ENCODE data around the gene ZNF148.

Gene ZNF148

DNA sequence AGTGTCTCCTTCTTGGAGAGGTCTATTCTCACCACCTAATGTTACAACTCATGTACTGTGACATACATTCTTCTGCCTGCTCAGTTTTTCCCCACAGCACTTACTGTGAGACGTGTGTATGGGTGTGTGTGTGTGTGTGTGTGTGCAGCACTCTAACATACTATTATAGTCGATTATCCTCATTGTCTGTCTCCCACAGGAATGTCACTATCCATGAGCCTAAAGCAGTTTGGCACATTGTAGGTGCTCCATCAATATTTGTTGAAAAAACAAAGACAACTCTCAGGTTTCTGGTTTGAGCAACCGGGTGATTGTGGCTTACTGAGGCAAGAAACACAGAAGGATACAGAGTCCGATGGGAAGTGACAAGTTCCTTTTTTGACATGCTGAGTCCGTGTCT lies 8.6 kb upstream of the ZNF148 start:
- Mint-ChIP-seq H3K27ac (no peak overlapping the region), H3K4me1 (ENCODE audit: low read depth) (peaks cover 11% of the 10 kb centered on the region), H3K4me3 (no peak overlapping the region), H3K9me3 (ENCODE audit: low read depth) (no peaks in the 10 kb centered on the region), H3K27me3 (peaks cover 5% of the 10 kb centered on the region), H3K36me3 (no peaks in the 10 kb centered on the region)

DNA sequence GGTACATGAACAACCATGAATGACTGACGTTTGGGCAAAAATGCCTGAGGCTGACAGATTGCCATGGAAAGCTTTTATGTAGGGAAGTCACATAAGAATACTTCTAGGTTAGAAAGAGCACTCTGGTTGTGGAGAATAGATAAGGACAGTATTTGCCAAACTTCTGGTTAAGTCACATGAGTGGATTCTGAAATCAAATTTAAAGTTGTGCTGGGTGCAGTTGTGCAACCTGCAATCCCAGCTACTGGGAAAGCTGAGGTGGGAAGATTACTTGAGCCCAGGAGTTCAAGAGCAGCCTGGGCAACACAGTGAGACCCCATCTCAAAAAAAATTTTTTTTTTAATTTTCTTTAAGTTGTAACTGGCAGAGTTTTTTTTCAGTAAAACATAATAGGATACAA lies 7.2 kb upstream of the ZNF148 start:
- H3K9me3 Mint-ChIP-seq (ENCODE audit: low read depth) = no peaks in the 10 kb centered on the region
- H3K4me1 Mint-ChIP-seq (ENCODE audit: low read depth) = peaks cover 11% of the 10 kb centered on the region
- H3K4me3 Mint-ChIP-seq = no peak overlapping the region
- no peak overlapping the region for H3K27ac Mint-ChIP-seq
- H3K36me3 Mint-ChIP-seq = no peaks in the 10 kb centered on the region
- H3K27me3 Mint-ChIP-seq = peaks cover 5% of the 10 kb centered on the region

DNA sequence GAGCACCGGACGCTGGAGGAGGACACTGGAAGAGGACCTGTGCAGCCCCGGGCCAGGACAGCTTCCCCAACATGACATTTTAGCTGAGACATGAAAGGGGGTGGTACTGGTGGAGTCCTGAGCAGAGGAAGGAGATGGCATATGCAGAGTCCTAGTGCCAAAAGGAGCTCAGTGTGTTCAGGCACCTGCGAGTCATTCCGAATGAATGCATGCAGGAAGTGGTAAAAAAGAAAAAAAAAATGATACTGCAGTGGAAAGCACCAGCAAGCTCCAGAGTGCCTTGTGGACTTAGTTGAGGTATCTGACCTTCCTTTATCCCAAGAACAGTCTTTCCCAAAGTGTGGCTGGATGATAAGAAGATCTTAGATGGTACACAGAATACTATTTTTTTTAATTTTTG lies 6.6 kb upstream of the ZNF148 start:
- peaks cover 5% of the 10 kb centered on the region for H3K27me3 Mint-ChIP-seq
- H3K27ac Mint-ChIP-seq = no peak overlapping the region

DNA sequence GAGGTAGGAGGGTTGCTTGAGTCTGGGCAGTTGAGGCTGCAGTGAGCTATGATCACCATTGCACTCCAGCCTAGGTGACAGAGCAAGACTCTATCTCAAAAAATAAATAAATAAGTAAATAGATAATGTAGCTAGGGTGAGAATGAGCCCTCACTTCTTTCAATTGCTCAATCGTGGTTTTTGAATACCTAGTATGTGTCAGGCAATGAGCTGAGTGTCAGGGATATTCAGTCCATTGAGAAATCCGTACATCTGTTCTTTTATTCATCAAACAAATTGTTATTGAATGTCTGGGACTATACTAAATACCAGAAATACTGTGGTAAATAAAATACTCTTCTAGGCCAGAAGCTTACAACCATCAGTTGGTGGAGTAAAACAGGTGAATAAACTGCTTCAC lies 6.2 kb upstream of the ZNF148 start:
- peaks cover 5% of the 10 kb centered on the region for H3K27me3 Mint-ChIP-seq
- H3K4me3 Mint-ChIP-seq = no peak overlapping the region
- H3K36me3 Mint-ChIP-seq = no peaks in the 10 kb centered on the region
- peaks cover 12% of the 10 kb centered on the region for H3K4me1 Mint-ChIP-seq (ENCODE audit: low read depth)
- no peaks in the 10 kb centered on the region for H3K9me3 Mint-ChIP-seq (ENCODE audit: low read depth)
- no peak overlapping the region for H3K27ac Mint-ChIP-seq

More for the DNA sequence above, 6.6 kb upstream of the ZNF148 start:
- Mint-ChIP-seq H3K4me1 (ENCODE audit: low read depth) (peaks cover 11% of the 10 kb centered on the region), H3K9me3 (ENCODE audit: low read depth) (no peaks in the 10 kb centered on the region), H3K4me3 (no peak overlapping the region), H3K36me3 (no peaks in the 10 kb centered on the region)

DNA sequence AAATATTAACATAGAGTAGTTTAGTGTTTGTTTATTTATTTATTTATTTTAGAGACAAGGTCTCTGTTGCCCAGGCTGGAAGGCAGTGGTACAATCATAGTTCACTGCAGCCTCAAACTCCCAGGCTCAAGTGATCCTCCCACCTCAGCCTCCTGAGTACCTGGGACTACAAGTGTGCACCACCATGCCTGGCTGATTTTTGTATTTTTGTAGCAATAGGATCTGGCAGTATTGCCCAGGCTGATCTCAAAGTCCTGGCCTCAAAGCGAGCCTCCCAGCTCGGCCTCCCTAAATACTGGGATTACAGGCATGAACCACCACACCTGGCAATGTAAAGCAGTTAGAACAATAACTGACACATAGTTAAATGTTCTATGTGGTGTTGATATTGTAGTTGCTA lies 4.4 kb upstream of the ZNF148 start:
- Mint-ChIP-seq H3K9me3 (ENCODE audit: low read depth) (no peaks in the 10 kb centered on the region), H3K36me3 (no peaks in the 10 kb centered on the region), H3K4me3 (no peak overlapping the region), H3K27me3 (no peaks in the 10 kb centered on the region), H3K27ac (no peak overlapping the region), H3K4me1 (ENCODE audit: low read depth) (peaks cover 19% of the 10 kb centered on the region)

DNA sequence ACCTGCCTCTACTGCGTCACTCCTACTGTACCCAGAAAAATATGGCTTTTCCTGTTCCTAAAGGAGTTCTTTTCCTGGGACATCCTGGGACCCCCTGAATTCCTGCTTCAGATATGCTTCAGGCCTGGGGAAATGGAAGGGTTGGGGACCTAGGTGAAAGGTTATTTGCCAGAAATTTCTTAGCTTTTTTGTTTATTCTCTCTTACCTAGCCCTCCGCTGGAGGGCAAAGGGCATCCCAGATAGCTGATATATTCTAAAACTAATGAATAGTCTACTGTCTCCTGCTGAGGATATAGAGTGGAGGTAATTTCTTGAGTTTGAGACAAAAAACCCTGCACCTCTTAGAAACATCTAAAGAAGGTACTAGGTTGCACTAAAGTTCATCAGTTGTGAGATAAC lies 3.6 kb upstream of the ZNF148 start:
- no peak overlapping the region for H3K4me3 Mint-ChIP-seq
- H3K9me3 Mint-ChIP-seq (ENCODE audit: low read depth) = no peaks in the 10 kb centered on the region
- no peaks in the 10 kb centered on the region for H3K27me3 Mint-ChIP-seq
- H3K27ac Mint-ChIP-seq = no peak overlapping the region
- H3K4me1 Mint-ChIP-seq (ENCODE audit: low read depth) = peaks cover 26% of the 10 kb centered on the region
- no peaks in the 10 kb centered on the region for H3K36me3 Mint-ChIP-seq

DNA sequence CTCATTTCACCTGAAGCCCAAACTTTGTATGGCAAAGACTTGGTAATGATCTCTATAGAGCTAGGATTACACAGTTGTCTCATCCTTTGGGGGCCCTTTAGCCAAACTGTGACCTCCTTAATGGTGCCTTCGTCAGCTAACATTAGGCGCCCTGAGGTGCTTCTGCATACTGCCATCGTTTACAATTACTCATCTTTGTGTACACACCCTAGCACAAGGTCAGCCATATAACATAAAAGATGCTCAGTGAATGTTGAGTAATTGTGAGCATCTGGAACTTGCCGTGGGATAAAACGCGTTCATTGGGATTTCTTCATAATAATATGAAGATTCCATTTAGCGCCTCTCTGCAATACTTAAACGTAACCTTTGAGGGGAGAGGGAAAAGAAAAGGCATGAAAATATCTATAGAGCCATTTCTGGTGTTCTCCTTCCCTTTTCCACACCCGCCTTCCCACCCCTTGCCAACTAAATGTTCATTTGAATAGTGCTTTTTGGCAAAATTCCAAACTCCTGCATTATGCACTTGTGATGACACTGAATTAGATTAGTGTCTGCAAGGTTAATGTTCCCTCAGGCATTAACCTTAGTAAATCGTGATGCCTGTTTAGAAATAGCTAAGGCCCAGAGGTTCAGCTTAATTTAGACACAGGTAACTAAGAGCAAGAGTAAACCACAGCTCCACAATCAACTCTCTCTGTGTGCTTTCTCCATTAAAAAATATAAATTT lies 990 bp upstream of the ZNF148 start:
- peak overlapping the region; percentile 99 for H3K27ac Mint-ChIP-seq
- H3K36me3 Mint-ChIP-seq = peaks cover 5% of the 10 kb centered on the region
- H3K9me3 Mint-ChIP-seq (ENCODE audit: low read depth) = no peaks in the 10 kb centered on the region
- H3K4me3 Mint-ChIP-seq = peak overlapping the region; percentile 97
- H3K4me1 Mint-ChIP-seq (ENCODE audit: low read depth) = peaks cover 34% of the 10 kb centered on the region
- no peaks in the 10 kb centered on the region for H3K27me3 Mint-ChIP-seq

DNA sequence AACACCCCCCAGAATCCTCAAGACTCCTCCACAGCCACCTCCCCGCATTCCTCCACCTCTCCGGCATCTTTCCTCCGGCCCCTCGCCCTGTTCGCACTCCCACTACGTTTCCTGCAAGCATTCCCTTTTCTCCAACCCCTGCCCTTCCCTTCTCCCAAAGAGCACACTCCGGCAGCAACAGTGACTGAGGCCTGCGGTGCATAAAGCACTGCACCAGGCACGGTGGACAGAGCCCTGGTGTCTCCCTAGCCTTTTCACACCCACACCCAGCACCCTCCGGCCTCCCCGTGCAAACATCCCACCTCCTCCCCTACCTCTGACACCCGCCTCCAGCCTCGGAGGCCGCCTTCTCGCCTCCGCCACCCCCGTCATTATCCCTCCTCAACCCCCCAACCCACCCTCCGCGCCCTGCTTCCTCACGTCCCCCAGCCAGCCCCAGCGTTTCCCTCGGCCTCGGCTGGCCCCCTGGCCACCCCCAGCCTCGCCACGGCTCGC lies 577 bp downstream of the ZNF148 start:
- Mint-ChIP-seq H3K4me1 (ENCODE audit: low read depth) (peaks cover 46% of the 10 kb centered on the region), H3K36me3 (peaks cover 5% of the 10 kb centered on the region), H3K27me3 (no peaks in the 10 kb centered on the region), H3K9me3 (ENCODE audit: low read depth) (no peaks in the 10 kb centered on the region), H3K4me3 (peak overlapping the region; percentile 100), H3K27ac (peak overlapping the region; percentile 89)

DNA sequence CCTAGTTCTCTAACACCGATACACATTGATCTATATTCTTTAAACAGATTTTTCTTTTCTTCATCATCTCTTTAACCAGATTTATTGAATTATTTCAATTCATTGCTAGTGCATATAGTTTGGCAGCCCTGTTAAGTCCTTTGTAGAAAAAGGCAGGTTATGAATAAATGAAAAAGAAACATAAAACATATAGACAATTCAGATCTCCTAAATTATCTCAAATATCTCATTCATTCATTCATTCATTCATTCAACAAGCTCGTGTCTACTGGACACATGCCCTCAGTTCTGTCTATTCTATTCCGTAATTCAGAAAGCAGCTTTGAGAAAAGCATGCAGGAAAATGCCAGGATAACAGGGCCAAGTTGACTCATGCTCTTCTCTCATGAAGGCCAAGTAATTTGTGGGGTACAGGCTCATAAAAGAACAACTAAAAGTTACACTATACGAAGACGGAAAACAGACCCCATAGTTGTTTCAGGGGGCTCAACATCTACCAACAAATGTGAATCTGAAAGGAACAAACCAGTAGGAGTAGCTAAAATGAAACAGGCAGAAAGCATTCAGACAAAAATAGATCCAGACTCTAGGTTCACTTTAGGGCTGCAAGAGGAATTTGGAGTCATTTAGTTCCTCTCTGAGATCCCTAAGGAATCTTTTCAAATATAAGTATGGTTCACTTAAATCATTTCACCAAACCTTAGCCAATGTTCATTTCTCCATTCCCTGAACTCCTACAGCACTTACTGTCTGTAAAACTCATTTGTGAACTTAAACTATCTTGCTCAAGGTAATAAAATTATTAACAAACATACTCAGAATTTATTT lies 7.5 kb downstream of the ZNF148 start:
- Mint-ChIP-seq H3K9me3 (ENCODE audit: low read depth) (no peaks in the 10 kb centered on the region), H3K36me3 (peaks cover 3% of the 10 kb centered on the region), H3K27ac (peak overlapping the region; percentile 23), H3K4me3 (no peak overlapping the region), H3K4me1 (ENCODE audit: low read depth) (peaks cover 81% of the 10 kb centered on the region), H3K27me3 (no peaks in the 10 kb centered on the region)

DNA sequence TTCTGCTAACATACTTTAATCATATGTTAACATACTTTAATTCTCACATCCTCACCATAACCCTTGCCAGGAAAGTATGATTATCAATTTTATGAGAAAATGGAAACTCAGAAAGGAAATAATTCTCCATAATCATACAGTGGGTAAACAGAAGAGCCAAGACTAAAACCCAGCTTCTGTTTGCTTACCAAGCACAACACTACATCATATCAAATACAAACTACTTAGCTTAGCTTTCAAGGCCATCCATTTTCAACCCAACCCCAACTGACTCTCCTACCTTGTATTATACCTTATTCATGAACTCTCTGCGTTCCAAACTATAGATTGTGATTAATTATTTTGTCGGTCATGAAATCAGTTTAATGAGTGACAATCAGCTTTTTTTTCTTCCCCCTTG lies 9.0 kb downstream of the ZNF148 start:
- peak overlapping the region; percentile 0 for H3K27ac Mint-ChIP-seq
- no peaks in the 10 kb centered on the region for H3K9me3 Mint-ChIP-seq (ENCODE audit: low read depth)
- no peak overlapping the region for H3K4me3 Mint-ChIP-seq
- peaks cover 2% of the 10 kb centered on the region for H3K36me3 Mint-ChIP-seq
- no peaks in the 10 kb centered on the region for H3K27me3 Mint-ChIP-seq
- peaks cover 81% of the 10 kb centered on the region for H3K4me1 Mint-ChIP-seq (ENCODE audit: low read depth)

DNA sequence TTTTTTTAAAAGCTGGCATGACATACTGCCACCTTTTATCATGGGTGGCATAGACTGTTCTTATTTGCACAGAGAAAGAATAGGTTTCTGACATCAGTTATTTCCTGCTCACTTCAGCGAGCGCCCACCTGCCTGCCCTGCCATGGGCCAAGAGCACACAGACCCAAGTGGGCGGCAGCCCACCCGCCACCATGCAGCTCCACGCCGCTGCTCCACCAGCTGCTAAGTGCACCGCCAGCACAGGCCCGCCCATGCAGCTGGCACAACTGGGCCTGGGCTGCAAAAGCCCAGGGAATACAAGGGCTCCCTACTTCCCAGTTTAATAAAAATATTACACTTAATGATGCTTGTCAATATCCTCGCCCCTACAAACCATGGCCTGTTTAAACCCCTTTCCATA lies 15.4 kb downstream of the ZNF148 start:
- Mint-ChIP-seq H3K27ac (peak overlapping the region; percentile 93), H3K27me3 (no peaks in the 10 kb centered on the region), H3K4me3 (peak overlapping the region; percentile 38), H3K36me3 (peaks cover 2% of the 10 kb centered on the region), H3K9me3 (ENCODE audit: low read depth) (no peaks in the 10 kb centered on the region), H3K4me1 (ENCODE audit: low read depth) (peaks cover 76% of the 10 kb centered on the region)

DNA sequence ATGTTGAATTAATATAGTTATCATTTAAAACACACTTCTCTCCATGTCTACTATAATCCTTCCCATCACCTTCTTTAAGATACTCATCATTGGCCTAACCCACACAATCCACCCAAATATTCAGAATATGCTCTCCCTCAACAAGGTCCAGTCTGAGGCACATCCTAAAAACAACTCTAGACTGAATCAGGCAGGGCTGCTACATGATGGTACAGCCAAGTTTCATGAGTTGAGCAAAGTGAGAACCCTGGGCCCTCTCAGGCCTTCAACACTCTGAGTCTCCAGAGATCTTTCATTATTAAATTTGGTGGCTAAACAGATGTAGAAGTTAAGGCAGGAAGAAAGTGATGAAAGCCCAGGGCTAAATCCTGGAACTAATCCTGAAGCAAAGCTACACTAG lies 16.2 kb downstream of the ZNF148 start:
- no peaks in the 10 kb centered on the region for H3K27me3 Mint-ChIP-seq
- H3K4me1 Mint-ChIP-seq (ENCODE audit: low read depth) = peaks cover 74% of the 10 kb centered on the region
- peak overlapping the region; percentile 93 for H3K27ac Mint-ChIP-seq

DNA sequence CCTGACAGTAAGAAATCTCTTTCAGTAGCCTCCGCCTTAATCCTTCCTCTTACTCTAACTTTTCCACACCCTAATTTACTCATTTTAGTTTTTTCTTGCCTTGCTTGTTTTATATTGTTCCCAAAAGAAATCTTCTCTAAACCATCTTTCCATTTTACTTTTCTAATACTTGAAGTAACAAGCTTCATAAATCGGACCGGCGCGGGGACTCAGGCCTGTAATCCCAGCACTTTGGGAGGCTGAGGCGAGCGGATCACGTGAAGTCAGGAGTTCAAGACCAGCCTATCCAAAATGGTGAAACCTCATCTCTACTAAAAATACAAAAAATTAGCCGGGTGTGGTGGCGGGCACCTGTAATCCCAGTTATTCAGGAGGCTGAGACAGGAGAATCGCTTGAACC lies 17.3 kb downstream of the ZNF148 start:
- Mint-ChIP-seq H3K36me3 (peaks cover 2% of the 10 kb centered on the region), H3K27me3 (no peaks in the 10 kb centered on the region), H3K4me1 (ENCODE audit: low read depth) (peaks cover 70% of the 10 kb centered on the region), H3K27ac (peak overlapping the region; percentile 93), H3K4me3 (peak overlapping the region; percentile 91), H3K9me3 (ENCODE audit: low read depth) (no peaks in the 10 kb centered on the region)

More for the DNA sequence above, 16.2 kb downstream of the ZNF148 start:
- Mint-ChIP-seq H3K4me3 (peak overlapping the region; percentile 53), H3K9me3 (ENCODE audit: low read depth) (no peaks in the 10 kb centered on the region), H3K36me3 (peaks cover 2% of the 10 kb centered on the region)

DNA sequence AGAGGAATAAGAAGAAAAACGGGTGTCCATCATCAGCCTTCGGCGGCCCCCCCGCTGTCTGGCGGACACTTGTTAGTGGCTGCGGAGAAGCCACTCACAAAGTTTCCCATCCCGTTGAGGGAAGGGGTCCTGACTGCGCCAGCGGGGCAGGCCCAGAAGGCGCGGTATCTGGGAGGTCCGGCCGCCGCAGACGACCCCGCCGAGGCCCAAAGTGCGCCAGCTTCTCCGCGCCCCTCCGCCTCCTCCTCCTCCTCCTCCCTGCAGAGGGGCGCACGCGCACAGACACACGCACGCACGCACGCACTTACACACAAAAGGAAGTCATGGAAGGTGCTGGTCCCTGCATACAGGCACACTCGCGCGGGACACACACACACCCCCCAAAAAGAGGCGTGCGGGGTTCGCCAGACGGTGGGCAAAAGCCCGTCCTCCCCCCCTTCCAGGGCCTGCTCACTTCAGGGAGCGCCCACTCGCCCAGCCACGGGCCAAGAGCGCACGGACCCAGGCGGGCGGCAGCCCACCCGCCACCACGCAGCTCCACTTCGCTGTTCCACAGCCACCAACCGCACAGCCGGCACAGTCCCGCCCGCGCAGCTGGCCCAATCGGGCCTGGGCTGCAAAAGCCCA lies 18.0 kb downstream of the ZNF148 start:
- Mint-ChIP-seq H3K4me3 (peak overlapping the region; percentile 91), H3K27me3 (no peaks in the 10 kb centered on the region), H3K36me3 (peaks cover 5% of the 10 kb centered on the region), H3K9me3 (ENCODE audit: low read depth) (peaks cover 1% of the 10 kb centered on the region), H3K4me1 (ENCODE audit: low read depth) (peaks cover 72% of the 10 kb centered on the region), H3K27ac (peak overlapping the region; percentile 93)
